AG09309 (cell line): ENCODE measurements around the gene NUDT17.
"Not testable (repeated sequence)": the region's sequence is repeated elsewhere in the genome, so short reads cannot be mapped to it uniquely, and the experiment has no call there.

Experiments used
- DNase-seq: peaks from one replicate; pipeline ENCODE4 v3.0.0-alpha.2; 2010; ENCODE audit warnings: low read depth
- H3K4me3 ChIP-seq: 2 replicates; pipeline ENCODE4 v1.5.1; 2011; ENCODE audit warnings: mild to moderate bottlenecking, low read depth, low read length, moderate library complexity; ENCODE audit not compliant: control insufficient read depth
- CTCF ChIP-seq: IDR thresholded peaks from 2 replicates; pipeline ENCODE4 v1.5.1; 2011; ENCODE audit warnings: mild to moderate bottlenecking, low read depth, low read length, inconsistent platforms; ENCODE audit not compliant: insufficient read depth, control insufficient read depth; ENCODE audit errors: missing control alignments

The NUDT17 gene

GRCh38 chr1:145806844-145807243 is 38.6 kb upstream of the NUDT17 start:
- TF ChIP-seq CTCF, result no peak
- H3K4me3 ChIP-seq, result no peak overlapping the region
- DNase-seq, result no peak

GRCh38 chr1:145812977-145813810 is 32.2 kb upstream of the NUDT17 start:
- DNase-seq, H3K4me3 ChIP-seq: not testable (repeated sequence)

- H3K4me3 ChIP-seq, DNase-seq: not testable (repeated sequence)
Observed at GRCh38 chr1:145818095-145818494, 27.3 kb upstream of the NUDT17 start.

GRCh38 chr1:145822779-145823331 is 22.6 kb upstream of the NUDT17 start:
- H3K4me3 ChIP-seq, result peak overlapping the region; percentile 36

GRCh38 chr1:145823565-145824498 is 21.6 kb upstream of the NUDT17 start, which contains the start of the genes POLR3C and RNF115:
POLR3C (plus strand) TSS chr1:145824200; CDS start chr1:145825777, 1,577 bp downstream.
RNF115 (minus strand) TSS chr1:145824095; CDS start chr1:145823873, 222 bp downstream.
- H3K4me3 ChIP-seq, result peak within 1 kb of the TSS; percentile 63
- DNase-seq, result peak; percentile 64
- TF ChIP-seq CTCF, result no peak

More at GRCh38 chr1:145822779-145823331, 22.6 kb upstream of the NUDT17 start:
- DNase-seq, result not testable (repeated sequence)

- DNase-seq, result no peak
- TF ChIP-seq CTCF, result no peak
- peak overlapping the region; percentile 63 for H3K4me3 ChIP-seq
Observed at GRCh38 chr1:145824499-145824842, 21.0 kb upstream of the NUDT17 start.

- no peak overlapping the region for H3K4me3 ChIP-seq
- no peak for DNase-seq
- TF ChIP-seq CTCF, result no peak
Observed at GRCh38 chr1:145826030-145826429, 19.4 kb upstream of the NUDT17 start.

GRCh38 chr1:145827966-145828365 is 17.5 kb upstream of the NUDT17 start:
- TF ChIP-seq CTCF, result no peak

More at GRCh38 chr1:145827966-145828365, 17.5 kb upstream of the NUDT17 start:
- H3K4me3 ChIP-seq, result no peak overlapping the region
- no peak for DNase-seq
